HUES64 (cell line): Measurements from ENCODE around the gene FAM53A. TPM values are rescaled to one million over a fixed set of nuclear protein-coding genes. Genes with fewer than 3 reads are reported as not detected.

ENCODE experiments used
- H3K27ac ChIP-seq: 2 replicates; pipeline ENCODE4 v1.7.0; 2013; ENCODE audit warnings: low read depth, low read length, inconsistent platforms
- H3K27me3 ChIP-seq: 2 replicates; pipeline ENCODE4 v1.6.1; 2013; ENCODE audit warnings: mild to moderate bottlenecking, low read length; ENCODE audit not compliant: insufficient read depth
- H3K36me3 ChIP-seq: 2 replicates; pipeline ENCODE4 v1.6.1; 2013; ENCODE audit warnings: mild to moderate bottlenecking, low read length; ENCODE audit not compliant: insufficient read depth
- H3K4me1 ChIP-seq: 2 replicates; pipeline ENCODE4 v1.6.1; 2013; ENCODE audit warnings: mild to moderate bottlenecking, low read length, moderate library complexity; ENCODE audit not compliant: insufficient read depth
- H3K4me3 ChIP-seq: 2 replicates; pipeline ENCODE4 v1.5.1; 2013; ENCODE audit warnings: mild to moderate bottlenecking, low read length, moderate library complexity
- H3K9ac ChIP-seq: 2 replicates; pipeline ENCODE4 v1.6.1; 2013; ENCODE audit warnings: mild to moderate bottlenecking, low read depth, low read length
- H3K9me3 ChIP-seq: 2 replicates; pipeline ENCODE4 v1.6.1; 2013; ENCODE audit warnings: low read depth, low read length; ENCODE audit not compliant: insufficient read depth
- WGBS: fragments of 150-250, 120-280 bp; methylation state at CpG from one replicate; pipeline ENCODE4 v1.1.7; 2013; ENCODE audit warnings: missing lambda C conversion rate; 5-methylcytosine and 5-hydroxymethylcytosine counted together
- polyA plus RNA-seq, 2 experiments: library from polyadenylated mRNA; stranded (reverse); fragments of 50-300 nt; gene quantifications; one replicate each; pipeline ENCODE4 v1.2.3, GENCODE V29; 2013

FAM53A gene, protein sequence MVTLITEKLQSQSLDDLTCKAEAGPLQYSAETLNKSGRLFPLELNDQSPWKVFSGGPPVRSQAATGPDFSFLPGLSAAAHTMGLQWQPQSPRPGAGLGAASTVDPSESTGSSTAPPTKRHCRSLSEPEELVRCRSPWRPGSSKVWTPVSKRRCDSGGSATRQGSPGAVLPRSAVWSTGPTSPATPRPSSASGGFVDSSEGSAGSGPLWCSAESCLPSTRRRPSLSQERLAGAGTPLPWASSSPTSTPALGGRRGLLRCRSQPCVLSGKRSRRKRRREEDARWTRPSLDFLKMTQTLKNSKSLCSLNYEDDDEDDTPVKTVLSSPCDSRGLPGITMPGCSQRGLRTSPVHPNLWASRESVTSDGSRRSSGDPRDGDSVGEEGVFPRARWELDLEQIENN
- polyA plus RNA-seq (2013, experiment 1 of 2), result 0.60 TPM
- polyA plus RNA-seq (2013, experiment 2 of 2), result 1.4 TPM

DNA sequence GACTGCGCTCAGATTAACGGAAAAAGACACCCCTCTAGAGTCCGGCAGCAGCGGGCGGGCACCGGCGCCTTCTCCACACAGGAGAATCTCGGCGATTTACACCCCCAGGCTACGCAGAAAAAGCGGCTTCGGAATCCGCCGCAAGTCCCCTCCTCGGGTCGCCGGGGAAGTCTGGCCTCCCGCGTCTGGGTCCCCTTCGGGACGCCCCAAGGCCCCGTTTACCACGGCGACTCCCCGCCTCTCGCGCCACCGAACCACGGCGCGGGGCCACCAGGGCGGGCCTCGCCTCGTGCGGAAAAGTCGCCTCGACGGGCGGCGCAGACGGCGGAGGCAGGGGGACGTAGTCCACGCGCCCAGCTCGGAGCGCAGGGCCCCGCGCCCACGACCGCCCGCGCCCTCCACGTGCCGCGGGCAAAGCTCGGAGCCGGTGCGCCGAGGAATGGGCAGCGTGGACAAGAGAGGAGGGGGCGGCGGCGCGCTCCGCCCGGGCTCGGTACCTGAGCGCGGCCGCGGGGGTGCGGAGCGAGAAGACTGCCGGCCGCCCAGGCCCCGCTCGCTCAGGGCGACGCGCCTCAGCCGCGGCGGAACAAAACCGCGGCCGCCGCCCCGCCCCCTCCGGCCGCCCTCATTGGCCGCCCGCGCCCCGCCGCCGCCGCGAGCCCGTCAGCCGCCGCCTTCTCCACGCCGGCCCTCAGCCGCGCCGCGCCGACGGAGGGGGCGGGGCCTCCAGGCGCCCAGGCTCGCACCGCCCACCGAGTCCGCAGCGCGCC, at the start of gene FAM53A:
Gene FAM53A, minus strand, starts transcription at position 578 of the 770 bp plus-strand sequence. CDS start 15,572 bp downstream, outside the sequence.
- no peak within 1 kb of the TSS for H3K27ac ChIP-seq
- H3K27me3 ChIP-seq, result peaks cover 17% of the 10 kb centered on the region
- peak within 1 kb of the TSS; percentile 67 for H3K9ac ChIP-seq
- H3K4me3 ChIP-seq, result peak within 1 kb of the TSS; percentile 54
- peaks cover 5% of the 10 kb centered on the region; the same call in 1 of the 2 replicates for H3K4me1 ChIP-seq
- no peaks in the 10 kb centered on the region for H3K36me3 ChIP-seq
- 1% methylated on average over 118 of the region's 118 CpGs for WGBS
- H3K9me3 ChIP-seq, result no peaks in the 10 kb centered on the region

DNA sequence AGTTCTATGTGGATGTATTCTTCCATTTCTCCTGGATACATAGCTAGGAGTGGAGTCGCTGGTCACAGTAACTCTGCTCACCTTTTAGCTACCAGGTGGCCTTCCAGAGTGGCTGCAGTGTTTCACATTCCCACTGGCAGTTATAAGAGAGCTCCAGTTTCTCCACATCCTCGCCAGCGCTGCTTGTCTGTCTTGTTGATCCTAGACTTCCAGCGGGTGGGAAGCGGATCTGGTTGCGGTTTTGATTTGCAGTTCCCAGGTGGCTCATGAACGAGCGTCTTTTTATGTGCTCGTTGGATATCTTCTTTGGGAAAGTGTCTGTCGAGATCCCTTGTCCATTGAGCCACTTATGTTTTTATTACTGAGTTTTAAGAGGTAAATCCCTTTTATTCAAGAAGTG, 48.8 kb upstream of the FAM53A start:
- peaks cover 99% of the 10 kb centered on the region for H3K36me3 ChIP-seq
- no peak overlapping the region for H3K4me3 ChIP-seq
- no peaks in the 10 kb centered on the region for H3K4me1 ChIP-seq

DNA sequence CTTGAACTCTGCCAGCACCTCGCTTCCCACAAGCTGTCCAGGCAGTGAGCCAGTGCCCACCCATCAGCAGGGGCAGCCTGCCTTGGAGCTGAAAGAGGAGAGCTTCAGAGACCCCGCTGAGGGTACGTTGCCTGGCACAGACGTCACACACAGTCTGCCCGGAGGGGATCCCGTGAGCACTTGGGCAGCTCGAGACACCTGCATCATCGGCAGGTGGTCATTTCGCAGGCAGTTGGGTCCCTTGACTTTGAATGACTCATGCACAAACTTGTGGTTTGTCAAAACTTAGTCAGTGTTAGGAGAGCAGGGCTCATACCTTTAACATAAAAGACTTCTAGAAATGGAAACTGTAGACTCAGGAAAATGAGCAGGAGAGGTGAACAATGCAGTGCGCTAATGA, 47.1 kb upstream of the FAM53A start:
- WGBS, result 97% methylated on average over 10 of the region's 10 CpGs
- no peak overlapping the region for H3K4me3 ChIP-seq
- H3K4me1 ChIP-seq, result no peaks in the 10 kb centered on the region
- no peak overlapping the region for H3K9ac ChIP-seq
- peaks cover 98% of the 10 kb centered on the region for H3K36me3 ChIP-seq
- H3K27me3 ChIP-seq, result no peaks in the 10 kb centered on the region
- no peaks in the 10 kb centered on the region for H3K9me3 ChIP-seq
- no peak overlapping the region for H3K27ac ChIP-seq

More for the DNA sequence above, 48.8 kb upstream of the FAM53A start:
- no peak overlapping the region for H3K27ac ChIP-seq
- H3K27me3 ChIP-seq, result no peaks in the 10 kb centered on the region
- WGBS, result 96% methylated on average over 10 of the region's 10 CpGs
- no peak overlapping the region for H3K9ac ChIP-seq
- H3K9me3 ChIP-seq, result peaks cover 14% of the 10 kb centered on the region

DNA sequence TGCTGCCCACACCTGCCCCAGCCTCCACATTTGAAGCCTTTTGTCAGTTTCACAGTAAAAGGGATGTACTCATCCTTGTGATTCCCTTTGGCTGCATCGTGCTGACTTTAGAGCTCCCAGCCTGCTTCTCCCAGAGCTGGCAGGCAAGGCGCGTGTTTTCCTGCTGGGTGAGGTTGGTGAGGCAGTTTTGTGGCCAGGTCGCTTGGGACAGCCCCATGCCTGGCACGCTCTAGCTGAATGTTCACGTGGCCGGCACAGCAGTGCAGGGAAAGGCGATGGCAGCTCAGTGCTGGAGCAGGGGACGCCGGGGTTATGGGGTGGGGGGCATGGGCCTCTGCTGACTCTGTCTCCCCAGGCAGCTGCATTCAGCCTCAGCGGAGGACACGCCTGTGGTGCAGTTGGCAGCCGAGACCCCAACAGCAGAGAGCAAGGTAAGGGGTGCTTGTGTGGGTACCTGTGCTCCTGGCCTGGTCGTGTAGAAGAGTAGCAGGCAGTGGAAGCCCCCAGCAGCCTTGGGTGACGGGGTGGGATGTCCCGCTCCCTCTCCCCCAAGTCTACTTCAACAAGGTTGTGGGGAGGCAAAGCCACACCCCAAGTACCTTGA, 46.5 kb upstream of the FAM53A start:
- no peaks in the 10 kb centered on the region for H3K9me3 ChIP-seq
- H3K4me3 ChIP-seq, result no peak overlapping the region
- no peaks in the 10 kb centered on the region for H3K4me1 ChIP-seq
- H3K9ac ChIP-seq, result no peak overlapping the region
- WGBS, result 97% methylated on average over 16 of the region's 16 CpGs
- no peak overlapping the region for H3K27ac ChIP-seq
- H3K27me3 ChIP-seq, result no peaks in the 10 kb centered on the region
- H3K36me3 ChIP-seq, result peaks cover 97% of the 10 kb centered on the region

DNA sequence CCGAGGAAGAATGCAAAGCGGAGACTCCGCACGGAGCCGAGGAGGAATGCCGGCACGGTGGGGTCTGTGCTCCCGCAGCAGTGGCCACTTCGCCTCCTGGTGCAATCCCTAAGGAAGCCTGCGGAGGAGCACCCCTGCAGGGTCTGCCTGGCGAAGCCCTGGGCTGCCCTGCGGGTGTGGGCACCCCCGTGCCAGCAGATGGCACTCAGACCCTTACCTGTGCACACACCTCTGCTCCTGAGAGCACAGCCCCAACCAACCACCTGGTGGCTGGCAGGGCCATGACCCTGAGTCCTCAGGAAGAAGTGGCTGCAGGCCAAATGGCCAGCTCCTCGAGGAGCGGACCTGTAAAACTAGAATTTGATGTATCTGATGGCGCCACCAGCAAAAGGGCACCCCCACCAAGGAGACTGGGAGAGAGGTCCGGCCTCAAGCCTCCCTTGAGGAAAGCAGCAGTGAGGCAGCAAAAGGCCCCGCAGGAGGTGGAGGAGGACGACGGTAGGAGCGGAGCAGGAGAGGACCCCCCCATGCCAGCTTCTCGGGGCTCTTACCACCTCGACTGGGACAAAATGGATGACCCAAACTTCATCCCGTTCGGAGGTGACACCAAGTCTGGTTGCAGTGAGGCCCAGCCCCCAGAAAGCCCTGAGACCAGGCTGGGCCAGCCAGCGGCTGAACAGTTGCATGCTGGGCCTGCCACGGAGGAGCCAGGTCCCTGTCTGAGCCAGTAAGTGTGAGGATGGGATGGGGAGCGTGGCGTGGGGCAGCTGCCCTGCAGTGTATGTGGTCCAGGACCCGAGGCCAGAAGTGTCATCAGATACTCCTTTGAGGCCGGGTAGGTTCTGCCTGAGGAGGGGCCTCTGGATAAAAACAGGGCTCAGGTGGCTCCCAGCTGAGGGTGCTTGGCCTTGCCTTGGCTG, 44.2 kb upstream of the FAM53A start:
- Histone ChIP-seq H3K27ac (no peak overlapping the region), H3K9me3 (no peaks in the 10 kb centered on the region), H3K9ac (no peak overlapping the region), H3K4me3 (no peak overlapping the region), H3K36me3 (peaks cover 96% of the 10 kb centered on the region), H3K4me1 (no peaks in the 10 kb centered on the region), H3K27me3 (no peaks in the 10 kb centered on the region)
- 96% methylated on average over 31 of the region's 31 CpGs for WGBS

DNA sequence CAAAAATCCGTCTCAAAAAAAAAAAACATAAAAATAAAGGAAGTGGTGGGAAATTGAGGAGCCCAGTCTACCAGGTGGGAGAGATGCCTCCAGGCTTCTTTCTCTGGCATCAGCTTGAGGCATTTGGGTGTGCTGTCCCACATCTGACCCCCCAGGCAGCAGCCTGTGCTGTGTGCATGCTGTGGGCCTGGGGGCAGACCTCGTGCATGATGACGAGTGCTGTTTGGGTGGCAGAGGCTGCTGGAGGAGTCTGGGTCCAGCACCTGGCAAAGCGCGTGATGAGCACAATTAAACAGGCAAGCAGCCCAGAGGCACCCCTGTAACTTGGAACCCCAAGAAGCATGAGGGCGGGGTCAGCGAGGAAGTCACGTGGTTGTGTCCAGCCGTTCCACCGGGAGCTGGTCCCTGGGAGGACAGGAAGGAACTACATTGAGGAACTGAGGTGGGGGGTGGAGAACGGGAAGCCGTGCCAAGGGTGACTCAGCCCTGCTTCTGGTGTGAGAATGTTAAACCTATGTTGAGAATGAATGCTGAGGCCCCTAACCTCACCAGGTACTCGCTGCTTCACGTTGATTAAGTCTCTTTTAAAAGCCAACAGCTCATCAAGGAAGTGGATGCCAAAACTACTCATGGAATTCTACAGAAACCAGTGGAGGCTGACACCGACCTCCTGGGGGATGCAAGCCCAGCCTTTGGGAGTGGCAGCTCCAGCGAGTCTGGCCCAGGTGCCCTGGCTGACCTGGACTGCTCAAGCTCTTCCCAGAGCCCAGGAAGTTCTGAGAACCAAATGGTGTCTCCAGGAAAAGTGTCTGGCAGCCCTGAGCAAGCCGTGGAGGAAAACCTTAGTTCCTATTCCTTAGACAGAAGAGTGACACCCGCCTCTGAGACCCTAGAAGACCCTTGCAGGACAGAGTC, 43.3 kb upstream of the FAM53A start:
- Histone ChIP-seq H3K9ac (no peak overlapping the region), H3K9me3 (no peaks in the 10 kb centered on the region), H3K27ac (no peak overlapping the region), H3K4me1 (no peaks in the 10 kb centered on the region), H3K4me3 (no peak overlapping the region), H3K27me3 (no peaks in the 10 kb centered on the region), H3K36me3 (peaks cover 91% of the 10 kb centered on the region)
- 89% methylated on average over 18 of the region's 18 CpGs for WGBS

DNA sequence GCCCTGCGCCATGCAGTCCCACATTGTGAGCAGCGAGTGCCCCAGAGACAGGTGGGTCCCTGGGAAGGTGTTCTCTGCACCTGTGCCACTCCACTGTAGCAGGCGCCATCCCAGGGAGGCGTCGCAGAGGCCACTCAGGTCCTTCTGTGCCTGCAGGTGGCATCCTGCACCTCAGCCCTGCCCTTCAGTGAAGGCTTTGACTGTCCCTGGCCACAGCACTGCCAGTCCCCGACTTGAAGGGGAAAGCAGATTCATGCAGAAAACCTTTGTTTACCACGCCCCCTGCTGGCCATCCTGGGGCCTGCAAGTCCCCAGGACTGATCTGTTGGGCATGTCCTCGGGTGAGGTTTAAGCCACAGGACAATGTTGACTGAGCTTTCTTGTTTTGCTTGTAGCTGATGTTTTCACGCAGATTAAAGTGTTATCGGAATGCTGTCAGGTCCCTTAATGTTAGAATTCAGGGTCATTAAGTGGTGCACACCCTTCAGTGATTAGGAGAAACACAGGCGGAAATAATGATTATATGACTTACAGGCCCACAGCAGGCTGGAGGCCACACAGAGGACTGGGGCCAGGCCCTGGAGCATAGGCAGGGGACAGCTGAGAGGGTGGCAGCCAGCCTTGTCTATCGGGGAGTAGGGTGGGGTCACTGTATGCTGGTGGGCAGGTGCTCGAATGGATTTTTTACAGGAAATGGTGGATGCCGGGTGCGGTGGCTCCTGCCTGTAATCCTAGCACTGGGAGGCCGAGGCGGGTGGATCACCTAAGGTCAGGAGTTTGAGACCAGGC, 42.2 kb upstream of the FAM53A start:
- Histone ChIP-seq H3K27me3 (no peaks in the 10 kb centered on the region), H3K9ac (no peak overlapping the region), H3K27ac (no peak overlapping the region), H3K4me1 (no peaks in the 10 kb centered on the region), H3K9me3 (no peaks in the 10 kb centered on the region), H3K4me3 (no peak overlapping the region), H3K36me3 (peaks cover 82% of the 10 kb centered on the region)
- 70% methylated on average over 17 of the region's 17 CpGs for WGBS

DNA sequence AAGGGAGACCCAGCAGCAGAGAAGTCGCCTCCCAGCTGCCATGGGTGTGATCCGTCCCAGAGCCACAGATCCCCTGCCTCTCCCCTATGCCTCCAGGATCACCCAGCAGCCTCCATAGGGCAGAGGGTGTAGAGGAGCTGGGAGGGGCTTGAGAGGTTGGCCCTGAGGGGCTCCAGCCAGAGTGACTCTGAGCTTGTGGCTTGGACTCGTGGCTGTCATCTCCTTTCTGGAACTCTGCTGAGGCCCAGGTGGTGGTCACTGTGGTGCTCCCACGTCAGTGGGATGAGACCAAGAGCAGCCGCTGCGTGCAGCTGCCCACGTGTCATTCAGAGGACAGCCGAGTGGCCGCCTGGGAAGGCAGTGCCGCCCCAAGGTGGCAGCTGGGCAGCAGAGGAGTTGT, 41.4 kb upstream of the FAM53A start:
- Histone ChIP-seq H3K9me3 (no peaks in the 10 kb centered on the region), H3K9ac (no peak overlapping the region), H3K27ac (no peak overlapping the region), H3K36me3 (peaks cover 73% of the 10 kb centered on the region), H3K4me3 (no peak overlapping the region), H3K4me1 (no peaks in the 10 kb centered on the region), H3K27me3 (no peaks in the 10 kb centered on the region)
- WGBS, result 89% methylated on average over 10 of the region's 10 CpGs

DNA sequence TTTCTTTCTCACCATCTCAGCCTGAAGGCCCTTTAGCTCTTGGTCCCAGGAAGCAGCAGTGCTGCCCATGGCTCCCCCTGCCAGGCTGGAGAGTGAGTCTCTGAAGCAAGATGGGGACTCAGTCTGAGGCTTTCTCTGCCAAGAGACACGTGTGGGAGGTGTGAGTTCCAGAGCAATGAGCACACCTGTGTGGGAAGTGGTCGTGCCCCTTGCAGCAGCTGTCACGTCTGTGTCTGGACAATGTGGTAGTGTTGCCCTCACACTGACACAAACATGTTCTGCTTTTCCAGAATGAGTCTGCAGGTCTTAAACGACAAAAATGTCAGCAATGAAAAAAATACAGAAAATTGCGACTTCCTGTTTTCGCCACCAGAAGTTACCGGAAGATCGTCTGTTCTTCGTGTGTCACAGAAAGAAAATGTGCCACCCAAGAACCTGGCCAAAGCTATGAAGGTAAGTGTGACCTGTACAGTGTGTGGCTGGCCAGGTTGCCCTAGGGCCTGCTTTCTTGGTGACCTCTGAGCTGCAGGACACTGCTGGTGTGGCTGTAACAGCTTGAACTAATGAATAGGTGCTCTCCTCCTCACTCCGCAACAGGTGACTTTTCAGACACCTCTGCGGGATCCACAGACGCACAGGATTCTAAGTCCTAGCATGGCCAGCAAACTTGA, 39.2 kb upstream of the FAM53A start:
- no peaks in the 10 kb centered on the region for H3K27me3 ChIP-seq
- no peaks in the 10 kb centered on the region for H3K4me1 ChIP-seq
- H3K9me3 ChIP-seq, result no peaks in the 10 kb centered on the region
- no peak overlapping the region for H3K27ac ChIP-seq
- peaks cover 57% of the 10 kb centered on the region for H3K36me3 ChIP-seq
- H3K9ac ChIP-seq, result 0 out of 2 replicates have a peak overlapping the region, but pooled peaks have one; percentile 93
- 92% methylated on average over 12 of the region's 12 CpGs for WGBS
- H3K4me3 ChIP-seq, result peak overlapping the region; percentile 87; the same call in 1 of the 2 replicates
